ENCODE measurements around the gene MMD. TPM values are rescaled to one million over a fixed set of nuclear protein-coding genes. Genes with fewer than 3 reads are reported as not detected.

Gene MMD
- total and polyA plus RNA-seq, 2 of the 13 experiments (the other 11 are each of a cell fraction or from before 2014, with no cell fraction given) = 121 to 225 TPM

DNA sequence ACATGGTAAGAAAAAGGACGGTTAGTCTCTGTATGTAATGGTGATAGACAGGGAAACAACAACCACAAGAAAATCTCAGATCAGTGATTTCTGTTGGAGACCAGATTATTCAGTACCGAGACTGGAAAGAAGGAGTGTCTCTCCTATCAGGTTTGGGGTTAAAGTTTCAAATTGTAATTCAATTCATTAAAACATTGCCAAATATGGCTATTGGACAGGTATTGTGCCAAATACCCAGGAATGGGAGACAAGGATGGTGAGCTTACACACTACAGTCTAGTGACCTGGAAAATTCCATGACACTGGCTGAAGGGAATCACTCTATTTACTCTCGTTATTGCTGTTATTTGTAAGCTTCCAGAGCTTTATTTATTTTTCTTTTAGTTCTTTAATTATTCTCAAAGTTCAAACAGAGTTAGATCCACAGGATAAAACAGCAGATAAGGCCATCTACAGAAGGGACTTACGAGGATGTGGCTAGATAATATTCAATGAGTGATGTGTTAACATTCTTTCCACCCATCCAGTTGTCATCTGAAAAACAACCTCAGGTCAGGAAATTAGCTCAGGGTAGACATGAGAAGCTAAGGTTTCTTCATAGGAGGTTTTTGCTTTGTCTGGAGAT is 25.1 kb upstream of the MMD start (continued):
- TF ChIP-seq, protein P1, sequence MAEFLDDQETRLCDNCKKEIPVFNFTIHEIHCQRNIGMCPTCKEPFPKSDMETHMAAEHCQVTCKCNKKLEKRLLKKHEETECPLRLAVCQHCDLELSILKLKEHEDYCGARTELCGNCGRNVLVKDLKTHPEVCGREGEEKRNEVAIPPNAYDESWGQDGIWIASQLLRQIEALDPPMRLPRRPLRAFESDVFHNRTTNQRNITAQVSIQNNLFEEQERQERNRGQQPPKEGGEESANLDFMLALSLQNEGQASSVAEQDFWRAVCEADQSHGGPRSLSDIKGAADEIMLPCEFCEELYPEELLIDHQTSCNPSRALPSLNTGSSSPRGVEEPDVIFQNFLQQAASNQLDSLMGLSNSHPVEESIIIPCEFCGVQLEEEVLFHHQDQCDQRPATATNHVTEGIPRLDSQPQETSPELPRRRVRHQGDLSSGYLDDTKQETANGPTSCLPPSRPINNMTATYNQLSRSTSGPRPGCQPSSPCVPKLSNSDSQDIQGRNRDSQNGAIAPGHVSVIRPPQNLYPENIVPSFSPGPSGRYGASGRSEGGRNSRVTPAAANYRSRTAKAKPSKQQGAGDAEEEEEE (CRISPR knock-in tag; IDR thresholded peaks at IDR 0.05; ENCODE audit: borderline replicate concordance) = no peak
- TF ChIP-seq GTF3A (CRISPR knock-in tag; conservative IDR thresholded peaks at IDR 0.05) (0 out of 2 replicates have a peak, but pooled peaks have one; percentile 80), ZNF850 (CRISPR knock-in tag; conservative IDR thresholded peaks at IDR 0.05) (no peak), ZSCAN25 (CRISPR knock-in tag; IDR thresholded peaks at IDR 0.05) (peak; percentile 62; the same call in 1 of the 2 replicates), ZC3H4 (CRISPR knock-in tag; IDR thresholded peaks at IDR 0.05; ENCODE audit: borderline replicate concordance) (no peak), ZFP62 (CRISPR knock-in tag; IDR thresholded peaks at IDR 0.05) (no peak), ZNF335 (CRISPR knock-in tag; IDR thresholded peaks at IDR 0.05) (no peak), HOXA9 (CRISPR knock-in tag; IDR thresholded peaks at IDR 0.05; ENCODE audit: borderline replicate concordance) (no peak), ZNF7 (CRISPR knock-in tag; IDR thresholded peaks at IDR 0.05) (no peak), ONECUT2 (CRISPR knock-in tag; IDR thresholded peaks at IDR 0.05) (peak; percentile 57; the same call in 1 of the 2 replicates), ZNF362 (CRISPR knock-in tag; IDR thresholded peaks at IDR 0.05; ENCODE audit: borderline replicate concordance) (peak; percentile 55; the same call in 1 of the 2 replicates), CBX2 (IDR thresholded peaks at IDR 0.05; ENCODE audit: low read depth, low read length) (no peak), CBX2 (CRISPR knock-in tag; IDR thresholded peaks at IDR 0.05; ENCODE audit: low read depth) (no peak), SMAD1 (CRISPR knock-in tag; IDR thresholded peaks at IDR 0.05; ENCODE audit: borderline replicate concordance, low read depth) (no peak), MAZ (IDR thresholded peaks at IDR 0.05; ENCODE audit: borderline replicate concordance, low read depth, low read length) (no peak), MAZ (CRISPR knock-in tag; IDR thresholded peaks at IDR 0.05; ENCODE audit: low read depth) (0 out of 2 replicates have a peak, but pooled peaks have one; percentile 45), RFX1 (IDR thresholded peaks at IDR 0.05) (no peak), NCOA1 (CRISPR knock-in tag; IDR thresholded peaks at IDR 0.05) (0 out of 2 replicates have a peak, but pooled peaks have one; percentile 39), ZNF343 (CRISPR knock-in tag; IDR thresholded peaks at IDR 0.05) (0 out of 2 replicates have a peak, but pooled peaks have one; percentile 44), HOMEZ (CRISPR knock-in tag; IDR thresholded peaks at IDR 0.05; ENCODE audit: low read depth) (peak; percentile 79), ZNF281 (CRISPR knock-in tag; IDR thresholded peaks at IDR 0.05; ENCODE audit: borderline replicate concordance) (no peak), CEBPG (CRISPR knock-in tag; IDR thresholded peaks at IDR 0.05) (peak; percentile 77), JUN (CRISPR knock-in tag; IDR thresholded peaks at IDR 0.05) (peak; percentile 70; the same call in 1 of the 2 replicates)
